SHP77 (cell line): ENCODE measurements around the gene KLF7.
A peak's percentile ranks its signal among the peaks of the same experiment; 100 is the strongest.

Source experiments
- DNase-seq, 2 experiments: peaks; one replicate each; lab custom pipeline; 2025; lab: John Stamatoyannopoulos, UW

KLF7 gene

GRCh38 chr2:207126724-207127308 is 38.9 kb downstream of the KLF7 start:
- no peak for DNase-seq

- DNase-seq = no peak
Measured at GRCh38 chr2:207123776-207124391, 41.9 kb downstream of the KLF7 start.

- DNase-seq = no peak
Measured at GRCh38 chr2:207123335-207123744, 42.4 kb downstream of the KLF7 start.

- DNase-seq = no peak
Measured at GRCh38 chr2:207122651-207123334, 43.0 kb downstream of the KLF7 start.

GRCh38 chr2:207121784-207122183 is 44.0 kb downstream of the KLF7 start:
- no peak for DNase-seq

- no peak for DNase-seq
Measured at GRCh38 chr2:207119048-207119447, 46.7 kb downstream of the KLF7 start.

GRCh38 chr2:207117668-207118067 is 48.1 kb downstream of the KLF7 start:
- no peak for DNase-seq

- DNase-seq = no peak
Measured at GRCh38 chr2:207115715-207116364, 49.9 kb downstream of the KLF7 start.

GRCh38 chr2:207113414-207113813 is 52.3 kb downstream of the KLF7 start:
- DNase-seq = no peak

- DNase-seq = no peak
Measured at GRCh38 chr2:207112785-207113184, 53.0 kb downstream of the KLF7 start.

- DNase-seq = no peak
Measured at GRCh38 chr2:207112383-207112782, 53.4 kb downstream of the KLF7 start.

GRCh38 chr2:207111757-207112156 is 54.0 kb downstream of the KLF7 start:
- no peak for DNase-seq

GRCh38 chr2:207110715-207111114 is 55.0 kb downstream of the KLF7 start:
- no peak for DNase-seq

- no peak for DNase-seq
Measured at GRCh38 chr2:207110310-207110709, 55.4 kb downstream of the KLF7 start.

- DNase-seq = no peak
Measured at GRCh38 chr2:207109768-207110167, 56.0 kb downstream of the KLF7 start.

- no peak for DNase-seq
Measured at GRCh38 chr2:207108440-207108839, 57.3 kb downstream of the KLF7 start.

- peak; percentile 11 to 20 for DNase-seq
Measured at GRCh38 chr2:207107551-207107950, 58.2 kb downstream of the KLF7 start.

- DNase-seq = no peak
Measured at GRCh38 chr2:207107131-207107530, 58.6 kb downstream of the KLF7 start.

GRCh38 chr2:207103132-207103531 is 62.6 kb downstream of the KLF7 start:
- DNase-seq = no peak

GRCh38 chr2:207101984-207102383 is 63.8 kb downstream of the KLF7 start:
- no peak for DNase-seq

GRCh38 chr2:207097278-207097677 is 68.5 kb downstream of the KLF7 start:
- DNase-seq = no peak

- DNase-seq = no peak
Measured at GRCh38 chr2:207095963-207096362, 69.8 kb downstream of the KLF7 start.

- no peak for DNase-seq
Measured at GRCh38 chr2:207093234-207093633, 72.5 kb downstream of the KLF7 start.
